Peyer's patch (tissue), 4 donors: ENCODE data around the gene SPIB. TPM values are rescaled to one million over a fixed set of nuclear protein-coding genes. Genes with fewer than 3 reads are reported as not detected.

Experiments used
- DNase-seq, 3 donors: peaks; one replicate each; pipeline ENCODE4 v3.0.0-alpha.2; 2017 to 2019
- H3K27ac ChIP-seq, 4 donors: fragments of 200-600 bp; sonication (generic); one replicate each; pipeline ENCODE4 v1.5.1; 2016 to 2019
- H3K27me3 ChIP-seq, 2 donors: fragments of 200-600 bp; sonication (generic); one replicate each; pipeline ENCODE4 v1.5.1; 2019
- H3K36me3 ChIP-seq, 3 donors: fragments of 200-600 bp; sonication (generic); one replicate each; pipeline ENCODE4 v1.5.1; 2016 to 2019
- H3K4me1 ChIP-seq, 4 donors: fragments of 200-600 bp; sonication (generic); one replicate each; pipeline ENCODE4 v1.5.1; 2016 to 2019
- H3K4me3 ChIP-seq, 4 donors: fragments of 200-600 bp; sonication (generic); 1 replicate in 3 of 4; 2 replicates in 1 of 4; pipeline ENCODE4 v1.5.1; 2016 to 2019; ENCODE audit warnings: mild to moderate bottlenecking in 1 of 4
- H3K9me3 ChIP-seq, 4 donors: fragments of 200-600 bp; sonication (generic); one replicate each; pipeline ENCODE4 v1.5.1; 2016 to 2019; ENCODE audit warnings: mild to moderate bottlenecking in 1 of 4
- CTCF ChIP-seq, 6 experiments: fragments of 450-650 bp in 4 of 6; fragments of 200-600 bp in 2 of 6; sonication (generic) in 1 of 6; IDR thresholded peaks; one replicate each; pipeline ENCODE4 v1.5.1; 2017 to 2019; ENCODE audit warnings: antibody characterized with exemption in 6 of 6, mild to moderate bottlenecking in 3 of 6, moderate library complexity in 1 of 6
- POLR2A ChIP-seq, 2 donors: fragments of 450-650 bp; IDR thresholded peaks; one replicate each; pipeline ENCODE4 v1.5.1; 2017; ENCODE audit warnings: antibody characterized with exemption in 2 of 2, mild to moderate bottlenecking in 2 of 2, moderate library complexity in 2 of 2
- total RNA-seq, 4 donors: library from RNA; depleted of rRNA; stranded (reverse); fragments of >200 nt; gene quantifications; one replicate each; pipeline ENCODE4 v1.1.0, GENCODE V29; 2016

SPIB gene
- total RNA-seq, 4 donors from 2014 or later = 20.3 to 62.7 (median 24.4) TPM

GRCh38 chr19:50416034-50416977 is 2.4 kb upstream of the SPIB start:
- DNase-seq = no peak
- H3K9me3 ChIP-seq = no peaks in the 10 kb centered on the region
- no peaks in the 10 kb centered on the region for H3K36me3 ChIP-seq
- peaks cover 0 to 8% of the 10 kb centered on the region in 2 donors for H3K27me3 ChIP-seq
- peak overlapping the region in 2 of 4 donors; percentile 80 to 88 for H3K27ac ChIP-seq
- peaks cover 3 to 22% (median 9%) of the 10 kb centered on the region in 4 donors for H3K4me1 ChIP-seq
- H3K4me3 ChIP-seq = no peak overlapping the region
- TF ChIP-seq CTCF (IDR thresholded peaks at IDR 0.05) (no peak), POLR2A (IDR thresholded peaks at IDR 0.05) (no peak)

GRCh38 chr19:50417111-50418081 is 1.3 kb upstream of the SPIB start:
- DNase-seq = peak; percentile 63 to 71 (median 68)
- Histone ChIP-seq H3K36me3 (no peaks in the 10 kb centered on the region), H3K27me3 (peaks cover 0 to 8% of the 10 kb centered on the region in 2 donors), H3K4me1 (peaks cover 0 to 26% (median 9%) of the 10 kb centered on the region in 4 donors), H3K27ac (peak overlapping the region in 2 of 4 donors; percentile 80 to 88), H3K9me3 (no peaks in the 10 kb centered on the region), H3K4me3 (peak overlapping the region in 2 of 4 donors; percentile 56 to 57)
- TF ChIP-seq CTCF (IDR thresholded peaks at IDR 0.05) = no peak
- no peak for TF ChIP-seq POLR2A (IDR thresholded peaks at IDR 0.05)

- Histone ChIP-seq H3K9me3 (no peaks in the 10 kb centered on the region), H3K27ac (peak overlapping the region in 2 of 4 donors; percentile 80 to 88), H3K36me3 (no peaks in the 10 kb centered on the region), H3K4me1 (peaks cover 0 to 26% (median 9%) of the 10 kb centered on the region in 4 donors), H3K27me3 (peaks cover 0 to 8% of the 10 kb centered on the region in 2 donors), H3K4me3 (peak overlapping the region in 3 of 4 donors; percentile 14 to 57 (median 56))
- TF ChIP-seq POLR2A (IDR thresholded peaks at IDR 0.05) (no peak), CTCF (IDR thresholded peaks at IDR 0.05) (no peak)
- no peak for DNase-seq
These were observed 363 bp downstream of the SPIB start for GRCh38 chr19:50419022-50419579.

GRCh38 chr19:50419580-50420035 is 870 bp downstream of the SPIB start:
- peaks cover 0 to 26% (median 8%) of the 10 kb centered on the region in 4 donors for H3K4me1 ChIP-seq
- no peak for TF ChIP-seq POLR2A (IDR thresholded peaks at IDR 0.05)
- TF ChIP-seq CTCF (IDR thresholded peaks at IDR 0.05) = no peak
- peak in 2 of 3 donors; percentile 74 to 77 for DNase-seq
- H3K27ac ChIP-seq = peak overlapping the region in 2 of 4 donors; percentile 80 to 88
- H3K9me3 ChIP-seq = no peaks in the 10 kb centered on the region
- peak overlapping the region in 2 of 4 donors; percentile 56 to 57 for H3K4me3 ChIP-seq
- H3K27me3 ChIP-seq = peaks cover 0 to 8% of the 10 kb centered on the region in 2 donors
- no peaks in the 10 kb centered on the region for H3K36me3 ChIP-seq

GRCh38 chr19:50420127-50420526 is 1.4 kb downstream of the SPIB start:
- no peak for DNase-seq
- TF ChIP-seq POLR2A (IDR thresholded peaks at IDR 0.05) = no peak
- TF ChIP-seq CTCF (IDR thresholded peaks at IDR 0.05) = no peak
- peak overlapping the region in 2 of 4 donors; percentile 80 to 88 for H3K27ac ChIP-seq
- H3K9me3 ChIP-seq = no peaks in the 10 kb centered on the region
- peaks cover 0 to 25% (median 7%) of the 10 kb centered on the region in 4 donors for H3K4me1 ChIP-seq
- peak overlapping the region in 2 of 4 donors; percentile 56 to 57 for H3K4me3 ChIP-seq
- H3K27me3 ChIP-seq = peaks cover 0 to 8% of the 10 kb centered on the region in 2 donors
- H3K36me3 ChIP-seq = no peaks in the 10 kb centered on the region
